H9 (cell line): ENCODE data around the gene LRRC58. TPM values are rescaled to one million over a fixed set of nuclear protein-coding genes. Genes with fewer than 3 reads are reported as not detected.

Experiments used
- DNase-seq: peaks from one replicate; pipeline ENCODE4 v3.0.0-alpha.2; 2017
- H2AFZ ChIP-seq: one replicate; pipeline ENCODE4 v1.6.1; 2013; ENCODE audit warnings: mild to moderate bottlenecking, low read length, control low read depth, moderate library complexity
- H2AK5ac ChIP-seq: 2 replicates; pipeline ENCODE4 v1.6.1; 2013; ENCODE audit warnings: low read length, control low read depth, mixed read lengths; ENCODE audit not compliant: insufficient read length
- H2BK120ac ChIP-seq: one replicate; pipeline ENCODE4 v1.6.1; 2013; ENCODE audit warnings: low read depth, mild to moderate bottlenecking, low read length, control low read depth, inconsistent platforms; ENCODE audit not compliant: poor library complexity, severe bottlenecking
- H2BK12ac ChIP-seq: 2 replicates; pipeline ENCODE4 v1.6.1; 2013; ENCODE audit warnings: low read length, control low read depth, mixed read lengths, low read depth; ENCODE audit not compliant: insufficient read length
- H2BK15ac ChIP-seq: 2 replicates; pipeline ENCODE4 v1.6.1; 2013; ENCODE audit warnings: low read depth, low read length, control low read depth
- H2BK20ac ChIP-seq: one replicate; pipeline ENCODE4 v1.6.1; 2013; ENCODE audit warnings: low read depth, mild to moderate bottlenecking, low read length, control low read depth, inconsistent platforms; ENCODE audit not compliant: poor library complexity, severe bottlenecking
- H2BK5ac ChIP-seq: 2 replicates; pipeline ENCODE4 v1.6.1; 2013; ENCODE audit warnings: low read length, control low read depth, mixed read lengths; ENCODE audit not compliant: insufficient read length
- H3K14ac ChIP-seq: 2 replicates; pipeline ENCODE4 v1.6.1; 2013; ENCODE audit warnings: low read length, control low read depth; ENCODE audit not compliant: insufficient read depth
- H3K18ac ChIP-seq: 2 replicates; pipeline ENCODE4 v1.6.1; 2013; ENCODE audit warnings: low read depth, mild to moderate bottlenecking, mixed read lengths, low read length, control low read depth; ENCODE audit not compliant: insufficient read length
- H3K23ac ChIP-seq: 2 replicates; pipeline ENCODE4 v1.6.1; 2013; ENCODE audit warnings: low read length, control low read depth, mixed read lengths, low read depth; ENCODE audit not compliant: insufficient read length
- H3K23me2 ChIP-seq: 2 replicates; pipeline ENCODE4 v1.6.1; 2013; ENCODE audit warnings: low read depth, mild to moderate bottlenecking, mixed read lengths, low read length, control low read depth; ENCODE audit not compliant: insufficient read length, poor library complexity, severe bottlenecking
- H3K27ac ChIP-seq: 2 replicates; pipeline ENCODE4 v1.5.1; 2013; ENCODE audit warnings: low read length, control low read depth, mixed read lengths, low read depth; ENCODE audit not compliant: insufficient read length
- H3K27me3 ChIP-seq: 2 replicates; pipeline ENCODE4 v1.6.1; 2013; ENCODE audit warnings: low read length, control low read depth, inconsistent platforms; ENCODE audit not compliant: insufficient read depth
- H3K4ac ChIP-seq: 2 replicates; pipeline ENCODE4 v1.6.1; 2013; ENCODE audit warnings: low read depth, mild to moderate bottlenecking, control low read depth, inconsistent platforms, low read length, moderate library complexity
- H3K4me1 ChIP-seq: 2 replicates; pipeline ENCODE4 v1.6.1; 2013; ENCODE audit warnings: low read length, control low read depth, inconsistent platforms; ENCODE audit not compliant: insufficient read depth
- H3K4me2 ChIP-seq: 2 replicates; pipeline ENCODE4 v1.6.1; 2013; ENCODE audit warnings: low read length, control low read depth, mixed read lengths; ENCODE audit not compliant: insufficient read length, insufficient read depth
- H3K56ac ChIP-seq: 2 replicates; pipeline ENCODE4 v1.6.1; 2013; ENCODE audit warnings: low read depth, mild to moderate bottlenecking, mixed read lengths, low read length, control low read depth; ENCODE audit not compliant: insufficient read length
- H3K79me1 ChIP-seq: 2 replicates; pipeline ENCODE4 v1.6.1; 2013; ENCODE audit warnings: low read depth, mild to moderate bottlenecking, moderate library complexity, low read length, control low read depth, inconsistent platforms; ENCODE audit not compliant: insufficient read depth, poor library complexity, severe bottlenecking
- H3K79me2 ChIP-seq: 2 replicates; pipeline ENCODE4 v1.6.1; 2013; ENCODE audit warnings: low read length, control low read depth, inconsistent platforms; ENCODE audit not compliant: insufficient read depth
- H3K9ac ChIP-seq: 2 replicates; pipeline ENCODE4 v1.6.1; 2013; ENCODE audit warnings: low read length, control low read depth, mixed read lengths; ENCODE audit not compliant: insufficient read length; ENCODE audit errors: extremely low read depth
- H3K9me3 ChIP-seq: one replicate; pipeline ENCODE4 v1.6.1; 2013; ENCODE audit warnings: low read depth, low read length, inconsistent platforms; ENCODE audit not compliant: control insufficient read depth
- H3T11ph ChIP-seq: one replicate; pipeline ENCODE4 v1.6.1; 2013; ENCODE audit warnings: mild to moderate bottlenecking, low read length, control low read depth, inconsistent platforms
- H4K20me1 ChIP-seq: one replicate; pipeline ENCODE4 v1.6.1; 2013; ENCODE audit not compliant: control insufficient read depth, insufficient read length, insufficient read depth
- H4K5ac ChIP-seq: 2 replicates; pipeline ENCODE4 v1.6.1; 2013; ENCODE audit warnings: low read depth, mild to moderate bottlenecking, mixed read lengths, low read length, control low read depth; ENCODE audit not compliant: insufficient read length
- H4K8ac ChIP-seq: replicated peaks from 2 replicates; pipeline ENCODE4 v1.6.1; 2013; ENCODE audit warnings: low read length, control low read depth, mixed read lengths, low read depth; ENCODE audit not compliant: insufficient read length
- H4K91ac ChIP-seq: 2 replicates; pipeline ENCODE4 v1.6.1; 2013; ENCODE audit warnings: low read depth, mild to moderate bottlenecking, moderate library complexity, mixed read lengths, low read length, control low read depth; ENCODE audit not compliant: insufficient read length
- H3K27ac Mint-ChIP-seq, 3 experiments: 2 replicates in 2 of 3; 3 replicates in 1 of 3; pipeline ENCODE4 v1.8.0; 2020 to 2021; ENCODE audit warnings: mixed read lengths in 3 of 3, mild to moderate bottlenecking in 1 of 3, moderate library complexity in 1 of 3
- H3K27me3 Mint-ChIP-seq: 2 replicates; pipeline ENCODE4 v1.8.0; 2021; ENCODE audit warnings: low read depth, mild to moderate bottlenecking, moderate library complexity, mixed read lengths
- H3K36me3 Mint-ChIP-seq, 3 experiments: 2 replicates in 2 of 3; 3 replicates in 1 of 3; pipeline ENCODE4 v1.8.0; 2020 to 2021; ENCODE audit warnings: low read depth in 3 of 3, mixed read lengths in 3 of 3; ENCODE audit not compliant: insufficient read depth in 1 of 3
- H3K4me1 Mint-ChIP-seq, 2 experiments: 2 replicates each; pipeline ENCODE4 v1.8.0; 2020; ENCODE audit warnings: mixed read lengths in 2 of 2
- H3K4me3 Mint-ChIP-seq, 2 experiments: 2 replicates in 1 of 2; 3 replicates in 1 of 2; pipeline ENCODE4 v1.8.0; 2020 to 2021; ENCODE audit warnings: mild to moderate bottlenecking in 2 of 2, mixed read lengths in 2 of 2, moderate library complexity in 1 of 2
- H3K9me3 Mint-ChIP-seq, 2 experiments: 2 replicates in 1 of 2; 3 replicates in 1 of 2; pipeline ENCODE4 v1.8.0; 2020; ENCODE audit warnings: mild to moderate bottlenecking in 2 of 2, mixed read lengths in 2 of 2, moderate library complexity in 1 of 2
- WGBS: extraction: QIAGEN DNeasy Blood & Tissue Kit; methylation state at CpG from one replicate; pipeline ENCODE4 v1.1.7; 2013; ENCODE audit warnings: missing lambda C conversion rate, low lambda C conversion rate, mixed read lengths; ENCODE audit not compliant: insufficient read length; ENCODE audit errors: extremely low coverage; 5-methylcytosine and 5-hydroxymethylcytosine counted together
- total RNA-seq: library from RNA; stranded (reverse); gene quantifications from 2 replicates; pipeline ENCODE4 v1.2.1, GENCODE V29; 2021
- TF ChIP-seq, protein P1 (sequence below): fragments of 200-600 bp; sonication (generic); conservative IDR thresholded peaks from 3 replicates; pipeline ENCODE4 v1.8.0; 2021; ENCODE audit warnings: antibody characterized with exemption, mild to moderate bottlenecking

The LRRC58 gene
- total RNA-seq, 1 experiment from 2014 or later: 18.2 TPM

GRCh38 chr3:120280026-120280425, 69.1 kb downstream of the LRRC58 start:
- Histone ChIP-seq H4K8ac (no peak overlapping the region), H2AK5ac (no peak overlapping the region), H2BK120ac (no peak overlapping the region), H3K9ac (no peak overlapping the region), H3T11ph (no peak overlapping the region), H2BK15ac (no peak overlapping the region), H3K14ac (no peak overlapping the region), H3K27ac (no peak overlapping the region), H3K4me1 (no peaks in the 10 kb centered on the region), H3K56ac (no peak overlapping the region), H4K91ac (no peak overlapping the region), H3K9me3 (no peaks in the 10 kb centered on the region), H2BK20ac (no peak overlapping the region), H4K20me1 (no peaks in the 10 kb centered on the region), H3K79me1 (no peaks in the 10 kb centered on the region), H2AFZ (no peak overlapping the region), H3K23me2 (no peaks in the 10 kb centered on the region), H3K27me3 (peaks cover 2% of the 10 kb centered on the region; the same call in 1 of the 2 replicates), H2BK12ac (no peak overlapping the region), H3K23ac (no peak overlapping the region), H3K4me2 (no peak overlapping the region), H2BK5ac (no peak overlapping the region), H3K79me2 (no peaks in the 10 kb centered on the region), H3K4ac (no peak overlapping the region), H3K18ac (no peak overlapping the region), H4K5ac (no peak overlapping the region)
- Mint-ChIP-seq H3K27me3 (peaks cover 30% of the 10 kb centered on the region), H3K9me3 (no peaks in the 10 kb centered on the region), H3K36me3 (no peaks in the 10 kb centered on the region), H3K4me1 (peaks cover 11 to 17% of the 10 kb centered on the region in 2 experiments), H3K27ac (no peak overlapping the region), H3K4me3 (no peak overlapping the region)
- TF ChIP-seq, protein P1, sequence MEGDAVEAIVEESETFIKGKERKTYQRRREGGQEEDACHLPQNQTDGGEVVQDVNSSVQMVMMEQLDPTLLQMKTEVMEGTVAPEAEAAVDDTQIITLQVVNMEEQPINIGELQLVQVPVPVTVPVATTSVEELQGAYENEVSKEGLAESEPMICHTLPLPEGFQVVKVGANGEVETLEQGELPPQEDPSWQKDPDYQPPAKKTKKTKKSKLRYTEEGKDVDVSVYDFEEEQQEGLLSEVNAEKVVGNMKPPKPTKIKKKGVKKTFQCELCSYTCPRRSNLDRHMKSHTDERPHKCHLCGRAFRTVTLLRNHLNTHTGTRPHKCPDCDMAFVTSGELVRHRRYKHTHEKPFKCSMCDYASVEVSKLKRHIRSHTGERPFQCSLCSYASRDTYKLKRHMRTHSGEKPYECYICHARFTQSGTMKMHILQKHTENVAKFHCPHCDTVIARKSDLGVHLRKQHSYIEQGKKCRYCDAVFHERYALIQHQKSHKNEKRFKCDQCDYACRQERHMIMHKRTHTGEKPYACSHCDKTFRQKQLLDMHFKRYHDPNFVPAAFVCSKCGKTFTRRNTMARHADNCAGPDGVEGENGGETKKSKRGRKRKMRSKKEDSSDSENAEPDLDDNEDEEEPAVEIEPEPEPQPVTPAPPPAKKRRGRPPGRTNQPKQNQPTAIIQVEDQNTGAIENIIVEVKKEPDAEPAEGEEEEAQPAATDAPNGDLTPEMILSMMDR: no peak
- no CpG with 5 or more reads among the region's 1 CpG for WGBS
- DNase-seq: no peak
